Measurements from ENCODE around the gene MYO16.

Gene MYO16

DNA sequence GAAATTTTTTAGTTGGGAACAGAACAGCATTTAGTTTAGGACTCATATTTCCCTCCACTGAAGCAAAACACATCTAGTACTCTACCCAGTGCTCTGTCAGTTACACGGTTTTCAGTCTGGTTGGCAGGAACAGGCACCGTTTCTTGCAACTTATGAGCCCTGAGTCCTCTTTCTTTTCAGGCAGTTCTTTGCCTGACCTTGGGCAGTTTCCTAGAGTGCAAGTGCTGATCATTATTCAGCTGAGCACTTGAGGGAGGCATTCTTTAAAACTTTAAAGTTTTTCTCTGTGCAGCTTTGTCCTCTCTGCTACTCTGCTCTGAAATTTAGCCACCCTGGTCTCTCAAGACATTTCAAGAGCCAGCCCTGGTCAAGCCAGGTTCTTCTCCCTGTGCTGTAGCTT lies 96.1 kb downstream of the MYO16 start:
- H3K9me3 ChIP-seq (ENCODE audit: control insufficient read depth, low read length): no peaks in the 10 kb centered on the region
- no peak overlapping the region for H3K4me3 ChIP-seq (ENCODE audit: insufficient read depth, low read depth, low read length)
- H3K36me3 ChIP-seq (ENCODE audit: control insufficient read depth, insufficient read depth, low read length): no peaks in the 10 kb centered on the region
- WGBS, 2 experiments: 83 to 89% methylated on average over 2 of the region's 2 CpGs
- H3K4me1 ChIP-seq (ENCODE audit: control insufficient read depth, insufficient read depth, low read length): no peaks in the 10 kb centered on the region
- no peaks in the 10 kb centered on the region for H3K27me3 ChIP-seq (ENCODE audit: control insufficient read depth, insufficient read depth, low read length, poor library complexity, severe bottlenecking)
- no peak overlapping the region for H3K27ac ChIP-seq (ENCODE audit: insufficient read depth, low read depth, low read length, poor library complexity, severe bottlenecking)

DNA sequence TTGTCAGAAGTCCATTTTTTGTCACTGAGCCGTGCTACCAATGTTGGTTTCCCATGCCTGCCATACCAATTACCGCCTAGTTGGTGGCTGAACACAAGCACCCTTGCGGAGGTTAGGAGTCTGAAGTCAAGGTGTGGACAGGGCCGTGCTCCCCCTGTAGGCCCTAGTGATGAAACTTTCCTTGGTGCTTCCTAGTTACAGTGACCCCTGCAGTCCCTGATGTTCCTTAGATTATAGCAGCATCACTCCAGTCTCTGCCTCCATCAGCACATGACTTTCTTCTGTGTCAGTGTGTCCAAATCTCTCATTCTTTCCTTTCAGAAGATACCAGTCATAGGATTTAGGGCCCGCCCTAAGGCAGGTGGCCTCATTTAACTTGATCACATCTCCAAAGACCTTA lies 99.0 kb downstream of the MYO16 start:
- no peaks in the 10 kb centered on the region for H3K9me3 ChIP-seq (ENCODE audit: control insufficient read depth, low read length)
- no peak overlapping the region for H3K4me3 ChIP-seq (ENCODE audit: insufficient read depth, low read depth, low read length)
- no peak overlapping the region for H3K27ac ChIP-seq (ENCODE audit: insufficient read depth, low read depth, low read length, poor library complexity, severe bottlenecking)
- H3K4me1 ChIP-seq (ENCODE audit: control insufficient read depth, insufficient read depth, low read length): no peaks in the 10 kb centered on the region
- H3K36me3 ChIP-seq (ENCODE audit: control insufficient read depth, insufficient read depth, low read length): no peaks in the 10 kb centered on the region
- no peaks in the 10 kb centered on the region for H3K27me3 ChIP-seq (ENCODE audit: control insufficient read depth, insufficient read depth, low read length, poor library complexity, severe bottlenecking)
- WGBS, 2 experiments: 55 to 57% methylated on average over 5 of the region's 5 CpGs

GRCh38 chr13:108733022-108733560 lies 103.7 kb downstream of the MYO16 start:
- no peaks in the 10 kb centered on the region for H3K9me3 ChIP-seq (ENCODE audit: control insufficient read depth, low read length)
- no peak overlapping the region for H3K27ac ChIP-seq (ENCODE audit: insufficient read depth, low read depth, low read length, poor library complexity, severe bottlenecking)
- H3K27me3 ChIP-seq (ENCODE audit: control insufficient read depth, insufficient read depth, low read length, poor library complexity, severe bottlenecking): no peaks in the 10 kb centered on the region
- H3K4me1 ChIP-seq (ENCODE audit: control insufficient read depth, insufficient read depth, low read length): no peaks in the 10 kb centered on the region
- 58 to 60% methylated on average over 3 of the region's 3 CpGs for WGBS, 2 experiments
- no peaks in the 10 kb centered on the region for H3K36me3 ChIP-seq (ENCODE audit: control insufficient read depth, insufficient read depth, low read length)
- no peak overlapping the region for H3K4me3 ChIP-seq (ENCODE audit: insufficient read depth, low read depth, low read length)

GRCh38 chr13:108734676-108735075 lies 105.3 kb downstream of the MYO16 start:
- H3K4me1 ChIP-seq (ENCODE audit: control insufficient read depth, insufficient read depth, low read length): no peaks in the 10 kb centered on the region
- no peak overlapping the region for H3K27ac ChIP-seq (ENCODE audit: insufficient read depth, low read depth, low read length, poor library complexity, severe bottlenecking)
- H3K36me3 ChIP-seq (ENCODE audit: control insufficient read depth, insufficient read depth, low read length): no peaks in the 10 kb centered on the region
- no peaks in the 10 kb centered on the region for H3K9me3 ChIP-seq (ENCODE audit: control insufficient read depth, low read length)
- 69% methylated on average over 4 of the region's 4 CpGs for WGBS, 2 experiments
- H3K4me3 ChIP-seq (ENCODE audit: insufficient read depth, low read depth, low read length): no peak overlapping the region
- H3K27me3 ChIP-seq (ENCODE audit: control insufficient read depth, insufficient read depth, low read length, poor library complexity, severe bottlenecking): no peaks in the 10 kb centered on the region

GRCh38 chr13:108741930-108742329 lies 112.5 kb downstream of the MYO16 start:
- Histone ChIP-seq H3K4me1 (ENCODE audit: control insufficient read depth, insufficient read depth, low read length) (peaks cover 3% of the 10 kb centered on the region), H3K9me3 (ENCODE audit: control insufficient read depth, low read length) (peaks cover 3% of the 10 kb centered on the region), H3K27me3 (ENCODE audit: control insufficient read depth, insufficient read depth, low read length, poor library complexity, severe bottlenecking) (no peaks in the 10 kb centered on the region), H3K4me3 (ENCODE audit: insufficient read depth, low read depth, low read length) (no peak overlapping the region), H3K36me3 (ENCODE audit: control insufficient read depth, insufficient read depth, low read length) (no peaks in the 10 kb centered on the region), H3K27ac (ENCODE audit: insufficient read depth, low read depth, low read length, poor library complexity, severe bottlenecking) (no peak overlapping the region)
- WGBS, 2 experiments: 95 to 96% methylated on average over 4 of the region's 5 CpGs

- 81 to 83% methylated on average over 2 of the region's 2 CpGs for WGBS, 2 experiments
- Histone ChIP-seq H3K4me1 (ENCODE audit: control insufficient read depth, insufficient read depth, low read length) (peaks cover 3% of the 10 kb centered on the region), H3K4me3 (ENCODE audit: insufficient read depth, low read depth, low read length) (no peak overlapping the region), H3K9me3 (ENCODE audit: control insufficient read depth, low read length) (peaks cover 3% of the 10 kb centered on the region), H3K36me3 (ENCODE audit: control insufficient read depth, insufficient read depth, low read length) (no peaks in the 10 kb centered on the region), H3K27ac (ENCODE audit: insufficient read depth, low read depth, low read length, poor library complexity, severe bottlenecking) (no peak overlapping the region), H3K27me3 (ENCODE audit: control insufficient read depth, insufficient read depth, low read length, poor library complexity, severe bottlenecking) (no peaks in the 10 kb centered on the region)
Measured at GRCh38 chr13:108742701-108743451, 113.5 kb downstream of the MYO16 start.

- Histone ChIP-seq H3K4me1 (ENCODE audit: control insufficient read depth, insufficient read depth, low read length) (peaks cover 3% of the 10 kb centered on the region), H3K27me3 (ENCODE audit: control insufficient read depth, insufficient read depth, low read length, poor library complexity, severe bottlenecking) (no peaks in the 10 kb centered on the region), H3K27ac (ENCODE audit: insufficient read depth, low read depth, low read length, poor library complexity, severe bottlenecking) (no peak overlapping the region), H3K36me3 (ENCODE audit: control insufficient read depth, insufficient read depth, low read length) (no peaks in the 10 kb centered on the region), H3K4me3 (ENCODE audit: insufficient read depth, low read depth, low read length) (no peak overlapping the region), H3K9me3 (ENCODE audit: control insufficient read depth, low read length) (peaks cover 3% of the 10 kb centered on the region)
- WGBS, 2 experiments: 92 to 97% methylated on average over 4 of the region's 4 CpGs
Measured at GRCh38 chr13:108743522-108743921, 114.1 kb downstream of the MYO16 start.

GRCh38 chr13:108747843-108748242 lies 118.4 kb downstream of the MYO16 start:
- WGBS, 2 experiments: 78 to 100% methylated on average over 1 of the region's 1 CpG
- H3K9me3 ChIP-seq (ENCODE audit: control insufficient read depth, low read length): no peaks in the 10 kb centered on the region
- H3K36me3 ChIP-seq (ENCODE audit: control insufficient read depth, insufficient read depth, low read length): no peaks in the 10 kb centered on the region

DNA sequence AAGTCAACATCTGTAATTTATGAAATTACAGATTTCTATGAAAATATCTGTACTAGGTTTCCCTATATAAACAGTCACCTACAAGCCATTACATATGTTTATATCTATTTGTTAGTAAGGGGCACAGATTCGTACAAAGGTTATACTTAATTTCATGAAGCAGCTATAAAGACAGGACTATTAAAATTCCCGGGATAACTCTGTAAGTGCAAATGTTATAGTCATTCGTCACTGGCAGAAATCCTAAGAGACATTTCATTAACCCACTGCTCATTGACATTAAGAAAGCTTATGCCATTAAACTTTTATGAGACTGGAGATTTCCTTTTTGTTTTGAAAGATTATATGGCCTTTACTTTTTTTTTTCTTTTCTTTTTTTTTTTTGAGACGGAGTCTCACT lies 122.9 kb downstream of the MYO16 start:
- Histone ChIP-seq H3K27me3 (ENCODE audit: control insufficient read depth, insufficient read depth, low read length, poor library complexity, severe bottlenecking) (no peaks in the 10 kb centered on the region), H3K4me3 (ENCODE audit: insufficient read depth, low read depth, low read length) (no peak overlapping the region), H3K9me3 (ENCODE audit: control insufficient read depth, low read length) (no peaks in the 10 kb centered on the region), H3K27ac (ENCODE audit: insufficient read depth, low read depth, low read length, poor library complexity, severe bottlenecking) (no peak overlapping the region), H3K36me3 (ENCODE audit: control insufficient read depth, insufficient read depth, low read length) (no peaks in the 10 kb centered on the region), H3K4me1 (ENCODE audit: control insufficient read depth, insufficient read depth, low read length) (no peaks in the 10 kb centered on the region)
- WGBS, 2 experiments: 84 to 88% methylated on average over 1 to 3 of the region's 4 CpGs

More at GRCh38 chr13:108747843-108748242, 118.4 kb downstream of the MYO16 start:
- H3K4me1 ChIP-seq (ENCODE audit: control insufficient read depth, insufficient read depth, low read length): peaks cover under 1% of the 10 kb centered on the region
- no peak overlapping the region for H3K27ac ChIP-seq (ENCODE audit: insufficient read depth, low read depth, low read length, poor library complexity, severe bottlenecking)
- no peak overlapping the region for H3K4me3 ChIP-seq (ENCODE audit: insufficient read depth, low read depth, low read length)
- no peaks in the 10 kb centered on the region for H3K27me3 ChIP-seq (ENCODE audit: control insufficient read depth, insufficient read depth, low read length, poor library complexity, severe bottlenecking)

- Histone ChIP-seq H3K4me3 (ENCODE audit: insufficient read depth, low read depth, low read length) (no peak overlapping the region), H3K36me3 (ENCODE audit: control insufficient read depth, insufficient read depth, low read length) (no peaks in the 10 kb centered on the region), H3K27me3 (ENCODE audit: control insufficient read depth, insufficient read depth, low read length, poor library complexity, severe bottlenecking) (no peaks in the 10 kb centered on the region), H3K4me1 (ENCODE audit: control insufficient read depth, insufficient read depth, low read length) (no peaks in the 10 kb centered on the region), H3K9me3 (ENCODE audit: control insufficient read depth, low read length) (no peaks in the 10 kb centered on the region), H3K27ac (ENCODE audit: insufficient read depth, low read depth, low read length, poor library complexity, severe bottlenecking) (no peak overlapping the region)
Measured at GRCh38 chr13:108755083-108755482, 125.7 kb downstream of the MYO16 start.

All from ectodermal cell (in vitro differentiated cells).